HG03135 (cell line): ENCODE results near the gene LIFR.

ENCODE experiments used
- ATAC-seq: cut with Tn5 transposase; IDR thresholded peaks from one replicate; pipeline ENCODE4 v1.9.1; 2021; ENCODE audit warnings: mild to moderate bottlenecking, moderate library complexity; ENCODE audit not compliant: unreplicated experiment

LIFR gene

GRCh38 chr5:38551030-38552017 lies 5.1 kb downstream of the LIFR start:
- ATAC-seq: no peak

GRCh38 chr5:38548064-38548759 lies 8.2 kb downstream of the LIFR start:
- ATAC-seq: no peak

GRCh38 chr5:38547257-38547656 lies 9.2 kb downstream of the LIFR start:
- no peak for ATAC-seq

GRCh38 chr5:38546691-38547146 lies 9.7 kb downstream of the LIFR start:
- ATAC-seq: no peak

- no peak for ATAC-seq
These were observed 12.6 kb downstream of the LIFR start for GRCh38 chr5:38543886-38544285.

- no peak for ATAC-seq
These were observed 13.4 kb downstream of the LIFR start for GRCh38 chr5:38543074-38543473.

GRCh38 chr5:38541174-38541725 lies 15.2 kb downstream of the LIFR start:
- no peak for ATAC-seq

GRCh38 chr5:38540314-38540713 lies 16.1 kb downstream of the LIFR start:
- no peak for ATAC-seq

- no peak for ATAC-seq
These were observed 18.3 kb downstream of the LIFR start for GRCh38 chr5:38538161-38538560.

GRCh38 chr5:38537505-38537904 lies 18.9 kb downstream of the LIFR start:
- no peak for ATAC-seq

- ATAC-seq: no peak
These were observed 19.5 kb downstream of the LIFR start for GRCh38 chr5:38536968-38537367.

- no peak for ATAC-seq
These were observed 20.6 kb downstream of the LIFR start for GRCh38 chr5:38535845-38536244.

GRCh38 chr5:38535248-38535750 lies 21.1 kb downstream of the LIFR start:
- no peak for ATAC-seq

GRCh38 chr5:38534156-38534453 lies 22.3 kb downstream of the LIFR start:
- ATAC-seq: no peak

- ATAC-seq: no peak
These were observed 22.9 kb downstream of the LIFR start for GRCh38 chr5:38533286-38534155.

GRCh38 chr5:38532165-38532669 lies 24.2 kb downstream of the LIFR start:
- ATAC-seq: no peak

- ATAC-seq: no peak
These were observed 24.9 kb downstream of the LIFR start for GRCh38 chr5:38531518-38531917.

- ATAC-seq: no peak
These were observed 26.3 kb downstream of the LIFR start for GRCh38 chr5:38529955-38530646.

GRCh38 chr5:38528162-38528703 lies 28.2 kb downstream of the LIFR start:
- ATAC-seq: no peak

- no peak for ATAC-seq
These were observed 29.0 kb downstream of the LIFR start for GRCh38 chr5:38527475-38527874.
